SK-N-DZ (cell line): Measurements from ENCODE around the gene SLC8B1. TPM values are rescaled to one million over a fixed set of nuclear protein-coding genes. Genes with fewer than 3 reads are reported as not detected.

Experiments
- DNase-seq: peaks from one replicate; pipeline ENCODE4 v3.0.0-alpha.2; 2015; ENCODE audit warnings: low spot score
- polyA plus RNA-seq, 2 experiments: library from polyadenylated mRNA; depleted of rRNA; stranded (reverse); fragments of >200 nt; gene quantifications; 2 replicates each; pipeline ENCODE4 v1.2.3, GENCODE V29; 2014

Gene SLC8B1
- polyA plus RNA-seq (2014; cell fraction: cytosol; rRNA removed): 0.88 and 2.3 TPM in 2 replicates
- 2.3 and 3.5 TPM in 2 replicates for polyA plus RNA-seq (2014; cell fraction: nucleus; rRNA removed)

DNA sequence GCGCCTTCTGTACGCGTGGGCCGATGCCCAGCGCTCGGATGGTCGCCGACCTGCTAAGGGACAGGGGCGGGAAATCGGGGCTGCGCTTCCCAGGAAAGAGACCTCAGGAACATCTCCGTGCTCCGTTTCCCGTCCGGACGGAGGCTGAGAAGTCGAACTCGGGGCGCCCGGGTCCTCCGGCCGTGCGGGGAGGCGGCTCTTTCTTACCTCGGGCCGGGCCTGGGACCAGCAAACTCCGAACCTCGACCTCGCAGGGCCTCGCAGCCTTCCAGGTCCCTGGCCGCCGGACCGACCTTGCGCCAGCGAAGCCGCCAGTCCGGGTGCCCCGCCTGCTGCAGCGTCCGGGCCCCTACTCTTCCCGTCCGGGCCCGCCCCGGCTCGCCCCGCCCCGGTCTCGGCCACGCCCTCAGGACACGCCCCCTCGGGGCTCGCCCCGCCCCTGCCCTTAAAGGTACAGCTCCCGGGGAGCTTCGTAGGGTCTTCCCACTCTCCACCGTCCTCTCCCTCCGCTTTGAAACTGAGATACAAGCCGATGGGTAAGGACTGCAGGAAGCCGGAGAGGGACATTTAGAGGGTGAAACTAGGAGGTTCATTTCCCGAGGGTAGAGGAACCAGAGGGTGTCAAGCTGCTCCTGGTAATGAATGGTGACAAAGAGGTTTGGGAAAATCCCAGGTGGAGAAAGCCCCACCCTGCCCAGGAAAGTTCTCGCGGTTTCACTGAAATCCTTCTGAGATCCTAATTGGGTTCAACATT lies at the start of gene SLC8B1:
Gene SLC8B1, minus strand, starts transcription at position 324 of the 754 bp plus-strand sequence. CDS start 2,231 bp downstream, outside the sequence.
- peak; percentile 73 for DNase-seq

DNA sequence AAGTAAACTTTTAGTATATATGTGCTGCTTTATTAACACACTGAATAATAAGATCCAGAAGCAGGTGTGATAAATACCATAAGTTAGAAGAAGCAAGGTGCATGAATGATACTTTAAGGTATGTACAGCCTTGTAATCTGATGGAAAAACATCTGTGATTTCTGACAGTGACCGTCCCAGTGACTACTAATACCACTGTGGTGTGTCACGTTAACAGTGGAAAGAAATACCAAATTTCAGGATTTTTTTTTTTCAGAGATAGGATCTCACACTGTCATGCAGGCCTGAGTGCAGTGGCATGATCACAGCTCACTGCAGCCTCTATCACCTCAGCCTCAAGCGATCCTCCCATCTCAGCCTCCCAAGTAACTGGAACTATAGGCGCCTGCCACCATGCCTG lies 47.3 kb upstream of the SLC8B1 start:
- DNase-seq: no peak

DNA sequence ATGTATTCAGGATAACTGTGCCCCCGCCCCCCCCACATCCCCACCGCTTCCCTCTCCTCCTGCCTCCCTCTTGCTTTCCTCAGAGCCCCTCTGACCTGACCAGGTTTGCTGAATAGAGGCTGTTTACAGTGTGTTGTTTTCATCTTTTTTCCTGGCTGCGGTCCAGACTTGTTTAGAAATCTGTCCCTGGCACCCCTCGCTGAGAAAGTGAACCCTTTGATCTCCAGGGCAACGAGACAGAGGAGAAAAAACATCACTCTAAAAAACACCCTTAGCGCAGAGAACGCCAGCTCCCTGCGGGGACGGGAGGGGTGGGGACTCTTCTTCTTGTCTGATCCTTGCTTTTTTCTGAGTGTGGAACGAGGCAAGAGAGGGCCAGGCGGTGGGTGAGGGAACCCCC lies 46.3 kb upstream of the SLC8B1 start:
- DNase-seq: no peak

DNA sequence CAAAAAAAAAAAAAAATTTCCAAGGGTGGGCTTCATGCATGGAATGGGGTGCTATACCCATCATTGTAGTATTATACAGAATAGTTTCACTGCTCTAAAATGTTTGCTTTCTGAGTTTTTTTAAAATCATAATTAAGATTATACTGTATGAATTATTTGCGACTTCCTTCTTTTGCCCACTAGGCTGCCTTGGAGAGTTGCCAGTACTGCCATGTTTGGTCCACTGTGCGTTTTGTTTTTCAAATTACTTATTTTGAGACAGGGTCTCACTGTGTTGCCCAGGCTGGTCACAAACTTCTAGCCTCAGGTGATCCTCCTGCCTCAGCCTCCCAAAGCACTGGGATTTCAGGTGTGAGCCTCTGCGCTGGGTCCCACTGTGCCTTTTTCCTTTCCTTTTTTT lies 43.4 kb upstream of the SLC8B1 start:
- no peak for DNase-seq

DNA sequence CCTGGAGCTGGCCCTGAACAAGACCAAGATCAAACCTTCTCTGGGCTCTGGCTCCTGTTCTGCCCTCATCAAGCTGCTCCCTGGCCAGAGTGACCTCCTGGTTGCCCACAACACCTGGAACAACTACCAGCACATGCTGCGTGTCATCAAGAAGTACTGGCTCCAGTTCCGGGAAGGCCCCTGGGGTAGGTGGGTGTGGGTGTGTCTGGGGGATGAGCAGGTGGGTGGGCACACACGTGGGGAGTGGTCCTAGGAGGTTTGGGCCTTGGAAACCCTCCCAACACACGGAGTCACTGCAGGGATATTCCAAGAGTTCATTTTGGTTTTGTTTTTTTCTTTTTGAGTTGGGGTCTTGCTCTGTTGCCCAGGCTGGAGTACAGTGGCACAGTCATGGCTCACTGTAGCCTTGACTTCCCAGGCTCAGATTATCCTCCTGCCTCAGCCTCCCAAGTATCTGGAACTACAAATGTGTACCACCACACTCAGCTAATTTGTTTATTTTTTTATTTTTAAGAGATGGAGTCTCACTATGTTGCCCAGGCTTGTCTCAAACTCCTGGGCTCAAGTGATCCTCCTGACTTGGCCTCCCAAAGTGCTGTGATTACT lies 40.0 kb upstream of the SLC8B1 start:
- DNase-seq: no peak

DNA sequence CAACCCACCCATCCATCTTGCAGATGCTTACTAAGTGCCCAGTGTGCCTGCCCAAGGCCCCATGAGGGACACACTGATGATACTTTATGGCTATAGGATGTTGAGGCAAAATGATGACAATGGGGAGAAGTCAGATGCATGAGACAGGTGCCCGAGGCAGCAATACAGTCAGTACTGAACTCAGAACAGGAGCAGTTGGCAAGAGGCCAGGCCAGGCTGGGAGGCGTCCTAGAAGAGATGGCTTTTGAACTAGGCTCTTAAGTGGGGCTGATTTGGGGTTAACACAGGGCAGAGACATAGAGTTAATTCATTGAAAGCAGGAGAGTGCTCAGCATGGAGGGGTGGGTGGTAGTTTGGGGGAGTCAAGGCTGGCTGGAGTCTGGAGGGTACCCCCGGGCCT lies 39.1 kb upstream of the SLC8B1 start:
- DNase-seq: no peak

DNA sequence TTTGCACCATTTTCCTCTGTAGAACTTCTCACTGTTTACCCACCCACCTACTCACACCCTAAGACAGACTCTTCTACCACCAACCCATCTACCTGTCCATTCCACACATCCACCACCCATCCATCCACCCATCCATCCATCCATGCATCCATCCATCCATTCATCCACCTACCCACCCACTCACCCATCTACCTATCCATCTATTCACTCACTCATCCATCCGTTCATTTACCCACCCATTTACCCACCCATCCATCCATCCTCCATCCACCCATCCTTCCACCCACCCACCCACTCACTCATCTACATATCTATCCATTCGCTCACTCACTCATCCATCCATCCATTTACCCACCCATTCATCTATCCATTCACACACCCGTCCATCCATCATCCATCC lies 38.5 kb upstream of the SLC8B1 start:
- DNase-seq: no peak

DNA sequence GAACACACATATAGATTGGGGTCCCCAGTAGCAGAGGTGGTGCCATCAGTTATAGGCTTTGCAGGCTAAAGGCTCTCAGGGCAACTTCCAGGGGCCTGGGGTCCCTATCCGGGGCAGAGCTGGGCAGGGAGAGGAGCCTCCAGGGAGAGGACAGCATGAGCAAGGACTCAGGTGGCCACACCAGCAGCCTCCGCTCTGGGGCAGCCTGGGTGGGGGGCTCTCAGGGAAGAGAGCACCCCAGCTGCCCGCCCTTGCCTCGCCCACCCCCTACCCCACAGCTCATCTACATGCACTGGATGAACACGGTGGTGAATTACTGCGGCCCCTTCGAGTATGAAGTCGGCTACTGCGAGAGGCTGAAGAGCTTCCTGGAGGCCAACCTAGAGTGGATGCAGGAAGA lies 37.5 kb upstream of the SLC8B1 start:
- DNase-seq: no peak

DNA sequence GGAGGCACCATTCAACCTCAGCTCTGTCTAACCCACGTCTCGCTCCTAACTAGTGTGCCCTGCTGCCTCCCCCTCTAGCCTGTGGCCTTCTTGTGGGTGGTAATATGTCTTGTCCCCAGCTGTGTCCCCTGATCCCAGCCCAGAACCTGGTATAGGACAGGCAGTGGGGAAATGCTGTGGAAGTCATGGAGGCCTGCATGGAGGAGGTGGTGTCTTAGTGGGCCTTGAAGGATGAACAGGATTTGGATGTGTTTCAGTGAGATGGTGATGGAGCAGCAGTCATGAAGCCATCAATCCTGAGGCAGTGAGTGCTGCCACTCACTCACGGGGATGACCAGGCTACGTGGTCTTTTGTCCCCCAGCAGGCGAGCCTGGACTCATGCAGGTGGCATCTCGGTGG lies 36.9 kb upstream of the SLC8B1 start:
- no peak for DNase-seq

DNA sequence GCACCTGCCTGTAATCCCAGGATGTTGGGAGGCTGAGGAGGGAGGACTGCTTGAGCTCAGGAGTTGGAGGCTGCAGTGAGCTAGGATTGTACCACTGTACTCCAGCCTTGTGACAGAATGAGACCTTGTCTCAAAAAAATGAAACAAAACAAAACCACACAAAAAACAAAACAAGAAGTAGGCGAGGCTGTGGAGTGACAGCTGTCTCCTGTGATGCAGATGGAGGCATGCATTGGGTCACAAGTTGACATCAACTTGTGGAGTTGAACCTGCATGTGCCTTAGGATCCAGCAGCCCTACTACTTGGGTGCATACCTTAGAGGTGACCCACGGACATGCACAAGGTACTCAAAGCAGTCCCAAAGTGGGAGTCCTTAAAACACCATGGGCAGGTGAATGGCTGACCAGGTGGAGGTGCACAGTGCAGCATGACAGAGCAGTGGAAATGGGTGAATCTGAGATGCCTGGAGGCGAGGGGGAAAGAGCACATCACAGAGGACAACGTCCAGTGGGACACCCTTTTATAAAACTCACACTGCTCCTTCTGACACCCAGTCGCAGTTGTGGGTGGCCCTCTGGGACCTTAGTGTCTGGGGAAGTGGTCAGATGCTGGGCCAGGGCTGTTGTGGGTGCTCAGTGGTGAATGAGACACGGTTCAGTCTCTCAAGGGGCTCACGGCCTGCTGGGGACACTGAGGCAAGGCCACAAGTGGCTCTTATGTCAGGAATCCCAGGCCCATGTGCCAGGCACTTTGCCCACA lies 36.2 kb upstream of the SLC8B1 start:
- DNase-seq: no peak

DNA sequence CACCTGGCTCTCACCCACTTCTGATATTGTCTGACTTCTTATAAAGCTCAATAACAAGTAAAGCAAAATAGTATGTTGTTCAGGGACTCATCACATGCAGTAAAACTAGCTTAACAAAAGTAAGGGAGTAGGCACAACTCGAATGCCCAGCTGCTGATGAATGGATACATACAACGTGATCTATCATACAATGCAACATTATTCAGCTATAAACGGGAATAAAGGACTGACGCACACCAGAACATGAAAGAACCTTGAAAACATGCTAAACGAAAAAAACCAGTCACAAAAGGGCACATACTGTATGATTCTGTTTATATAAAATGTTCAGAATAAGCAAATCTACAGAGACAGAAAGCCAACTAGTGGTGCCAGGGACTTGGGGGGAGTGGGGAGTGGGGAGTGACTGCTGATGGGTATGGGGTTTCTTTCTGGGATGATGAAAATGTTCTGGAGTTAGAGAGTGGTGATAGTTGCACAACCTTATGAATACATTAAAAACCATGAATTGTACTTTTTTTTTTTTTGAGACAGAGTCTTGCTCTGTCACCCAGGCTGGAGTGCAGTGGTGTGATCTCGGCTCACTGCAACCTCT lies 34.6 kb upstream of the SLC8B1 start:
- DNase-seq: no peak

DNA sequence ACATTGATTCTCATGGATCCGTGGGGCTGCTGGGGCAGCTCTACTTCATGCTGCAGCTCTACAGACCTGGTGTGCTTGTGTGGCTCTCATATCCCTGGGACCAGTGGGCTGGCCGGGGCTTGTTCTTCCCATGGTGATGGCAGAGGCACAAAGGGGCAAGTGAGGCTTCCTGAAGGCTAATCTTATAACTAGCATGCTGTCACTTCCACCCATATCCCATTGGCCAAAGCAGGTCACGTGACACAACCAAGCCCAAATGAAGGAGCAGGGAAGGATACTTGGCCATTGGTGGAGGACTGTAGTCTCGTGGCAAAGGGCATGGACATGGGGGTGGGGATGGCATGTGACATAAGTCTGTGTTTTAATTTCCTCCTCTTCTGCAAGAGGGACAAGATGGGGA lies 33.4 kb upstream of the SLC8B1 start:
- no peak for DNase-seq

DNA sequence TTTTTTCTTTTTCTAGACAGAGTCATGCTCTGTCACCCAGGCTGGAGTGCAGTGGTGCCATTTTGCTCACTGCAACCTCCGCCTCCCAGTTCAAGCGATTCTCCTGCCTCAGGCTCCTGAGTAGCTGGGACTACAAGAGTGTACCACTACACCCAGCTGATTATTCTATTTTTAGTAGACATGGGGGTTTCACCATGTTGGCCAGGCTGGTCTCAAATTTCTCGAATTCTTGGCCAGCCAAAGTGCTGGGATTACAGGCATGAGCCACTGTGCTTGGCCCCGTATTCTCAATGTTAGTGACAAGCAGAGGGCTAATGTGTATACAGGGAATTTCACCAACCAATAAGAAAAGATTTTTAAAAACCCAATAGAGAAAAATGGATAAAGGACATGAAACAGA lies 31.9 kb upstream of the SLC8B1 start:
- DNase-seq: no peak

DNA sequence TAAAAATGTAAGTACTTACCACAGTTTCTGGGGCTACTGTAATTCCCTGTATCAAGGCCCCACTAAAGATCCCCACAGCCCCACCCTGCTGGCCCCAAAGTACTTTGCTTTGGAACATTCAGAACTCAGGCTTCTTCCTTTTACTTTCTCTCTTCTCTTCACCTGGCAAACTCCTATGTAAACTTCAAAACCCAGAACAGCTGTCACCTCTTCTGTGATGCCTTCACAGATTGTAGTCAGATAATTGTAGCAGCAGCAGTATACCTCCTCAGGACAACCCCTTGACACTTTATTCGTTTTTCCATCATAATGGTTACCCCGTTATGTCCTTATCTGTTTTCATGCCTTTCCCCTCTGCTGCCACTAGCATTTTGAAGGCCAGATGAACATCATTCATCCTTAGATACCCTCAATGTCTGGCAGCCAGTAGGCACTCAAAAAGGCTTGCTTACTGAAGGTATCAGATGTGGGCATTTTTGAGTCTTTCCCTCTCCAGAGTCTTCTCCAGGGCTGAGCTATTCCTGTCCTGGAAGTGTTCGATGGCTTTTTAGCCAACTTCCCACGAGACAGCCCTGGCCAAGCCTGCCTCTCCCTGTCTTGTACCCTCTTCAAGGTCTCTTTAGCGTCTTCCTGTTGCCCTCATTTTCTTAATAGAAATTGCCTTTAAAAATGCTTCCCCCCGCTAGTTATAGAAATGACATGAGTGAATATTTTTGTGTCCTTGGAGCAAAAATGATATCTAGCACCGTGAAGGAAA lies 30.9 kb upstream of the SLC8B1 start:
- no peak for DNase-seq

DNA sequence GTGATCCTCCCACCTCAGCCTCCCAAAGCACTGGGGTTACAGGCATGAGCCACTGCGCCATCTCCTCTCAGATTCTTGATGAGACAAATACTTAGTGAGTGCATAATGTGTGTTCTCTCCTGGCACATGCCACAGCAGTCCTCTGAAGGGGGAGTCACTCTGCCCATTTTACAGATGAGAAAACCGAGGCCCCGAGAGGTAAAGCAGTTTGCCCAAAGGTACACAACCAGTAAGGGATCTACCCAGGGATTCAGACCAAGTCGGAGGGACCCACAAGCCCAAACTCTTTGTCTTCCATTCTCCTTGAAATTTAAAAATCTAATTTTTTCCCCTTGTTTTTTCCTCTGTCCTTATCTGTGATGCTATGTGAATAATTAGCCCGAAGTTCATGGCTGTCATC lies 29.8 kb upstream of the SLC8B1 start:
- DNase-seq: no peak

DNA sequence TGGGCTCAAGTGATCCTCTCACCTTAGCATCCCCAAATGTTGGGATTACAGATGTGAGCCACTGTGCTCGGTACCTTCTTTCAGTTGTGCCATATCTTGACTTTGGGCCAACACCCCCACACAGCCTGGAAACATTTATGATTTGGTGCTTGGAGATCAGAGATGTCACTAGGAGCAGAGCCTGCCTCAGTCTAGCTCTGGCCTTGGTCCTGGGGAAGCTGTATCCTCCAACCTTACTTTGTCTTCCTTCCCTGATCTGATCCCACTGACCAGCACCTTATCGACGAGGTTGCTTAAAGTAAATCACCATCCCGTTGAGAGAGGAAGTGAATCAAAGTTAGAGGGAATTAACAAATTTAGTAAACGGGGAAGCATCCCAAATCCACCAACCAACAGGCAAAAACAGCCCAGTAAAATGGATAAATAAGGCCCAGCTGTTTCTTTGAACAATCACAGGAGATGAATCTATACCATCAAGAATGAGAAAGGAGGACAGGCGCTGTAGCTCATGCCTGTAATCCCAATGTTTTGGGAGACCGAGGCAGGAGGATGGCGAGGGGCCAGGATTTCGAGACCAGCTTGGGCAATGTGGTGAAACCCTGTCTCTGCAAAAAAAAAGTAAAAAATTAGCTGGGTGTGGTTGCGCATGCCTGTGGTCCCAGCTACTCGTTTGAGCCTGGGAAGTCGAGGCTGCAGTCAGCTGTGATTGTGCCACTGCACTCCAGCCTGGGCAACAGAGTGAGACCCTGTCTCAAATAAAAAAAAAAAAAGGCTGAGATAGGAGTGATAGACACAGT lies 26.9 kb upstream of the SLC8B1 start:
- DNase-seq: no peak

DNA sequence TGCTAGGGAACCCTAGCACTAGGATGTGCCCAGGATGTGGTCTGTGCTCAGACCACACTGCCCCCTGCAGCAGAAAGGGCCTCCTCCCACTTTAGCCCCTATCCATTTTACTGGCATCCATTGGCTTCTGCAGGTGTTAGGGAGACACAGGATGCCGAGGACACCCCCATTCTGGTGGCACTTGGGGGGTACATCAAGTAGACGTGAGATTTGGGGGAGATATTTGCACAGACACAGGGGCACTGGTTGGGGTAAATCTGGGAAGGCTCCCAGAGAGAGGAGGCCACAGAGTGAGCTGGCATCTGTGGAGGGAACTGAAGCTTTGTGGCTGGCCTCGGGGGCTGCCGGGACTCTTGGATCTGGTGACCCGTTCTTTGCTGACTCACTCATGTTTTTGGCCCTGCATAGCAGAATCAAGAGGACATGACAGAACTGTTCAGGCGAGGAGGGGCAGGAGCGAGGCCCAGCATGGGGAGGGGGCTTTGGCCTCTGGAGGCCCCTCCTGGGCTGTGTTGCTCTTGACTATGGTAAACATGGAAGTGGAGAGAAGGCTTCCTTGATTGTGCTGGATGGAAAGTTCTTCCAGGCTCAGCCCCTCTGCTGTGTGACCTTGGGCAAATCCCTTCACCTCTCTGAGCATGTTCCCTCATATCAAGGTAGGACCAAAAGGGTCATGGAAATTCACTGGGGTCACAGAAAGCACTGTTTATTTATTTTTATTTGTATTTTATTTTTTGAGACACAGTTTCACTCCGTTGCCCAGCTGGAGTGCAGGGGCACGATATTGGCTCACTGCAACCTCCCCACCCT lies 25.2 kb upstream of the SLC8B1 start:
- peak; percentile 18 for DNase-seq

DNA sequence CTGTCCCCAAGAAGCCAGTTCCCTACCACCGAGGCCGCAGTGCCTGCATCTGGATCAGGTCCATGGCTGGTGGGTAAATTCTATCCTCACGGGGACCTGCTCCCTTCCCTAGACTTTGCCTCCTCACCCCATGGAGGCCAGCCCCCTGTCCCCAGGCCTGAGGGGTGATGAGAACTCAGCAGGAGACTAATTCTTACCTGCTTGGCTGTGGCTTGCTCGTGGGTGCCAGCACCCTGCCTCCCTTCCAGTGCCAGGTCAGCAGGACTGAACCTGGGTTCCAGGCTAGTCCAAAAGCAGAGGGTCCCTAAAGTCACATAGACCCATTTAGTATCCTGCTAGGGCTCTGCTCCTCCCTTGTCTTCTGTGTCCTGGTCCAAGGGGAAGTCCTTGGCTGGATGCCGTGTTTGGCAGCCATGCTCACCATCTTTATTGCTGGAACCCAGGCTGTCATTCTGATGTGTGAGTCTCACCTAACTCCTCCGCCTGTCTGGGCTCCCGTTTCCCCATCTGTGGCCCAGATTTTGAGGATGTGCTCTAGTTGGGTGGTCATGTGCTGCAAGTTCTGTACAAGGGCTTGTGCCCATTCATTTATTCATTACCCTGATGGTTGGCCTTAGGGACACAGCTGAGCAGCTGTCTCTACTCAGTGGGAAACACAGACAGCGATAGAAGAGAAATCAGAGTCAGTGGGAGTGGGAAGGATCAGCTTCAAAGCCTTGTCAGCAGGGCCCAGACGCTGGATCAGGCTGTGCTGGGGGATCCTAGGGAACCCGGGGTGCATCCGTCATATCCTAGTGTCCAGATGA lies 24.4 kb upstream of the SLC8B1 start:
- DNase-seq: peak; percentile 28
